GM06990 (cell line): ENCODE results near the gene AZU1.
"Not testable (repeated sequence)": the region's sequence is repeated elsewhere in the genome, so short reads cannot be mapped to it uniquely, and the experiment has no call there.

Experiments
- DNase-seq: peaks from one replicate; pipeline ENCODE4 v3.0.0-alpha.2; 2011; ENCODE audit not compliant: insufficient read length; ENCODE audit errors: extremely low read depth
- H3K27me3 ChIP-seq: replicated peaks from 2 replicates; pipeline ENCODE4 v1.6.0; 2011; ENCODE audit warnings: low read length; ENCODE audit not compliant: control insufficient read depth, insufficient read depth
- H3K36me3 ChIP-seq: 2 replicates; pipeline ENCODE4 v1.5.1; 2011; ENCODE audit warnings: low read length; ENCODE audit not compliant: control insufficient read depth, insufficient read depth
- H3K4me3 ChIP-seq: replicated peaks from 2 replicates; pipeline ENCODE4 v1.5.1; 2011; ENCODE audit warnings: low read depth, mild to moderate bottlenecking, control low read depth, low read length
- TF ChIP-seq, protein P1 (sequence below): IDR thresholded peaks from 2 replicates; pipeline ENCODE4 v1.5.1; 2011; ENCODE audit warnings: low read length, control low read depth, mild to moderate bottlenecking, inconsistent platforms; ENCODE audit not compliant: insufficient read depth, poor library complexity, severe bottlenecking

AZU1 gene

DNA sequence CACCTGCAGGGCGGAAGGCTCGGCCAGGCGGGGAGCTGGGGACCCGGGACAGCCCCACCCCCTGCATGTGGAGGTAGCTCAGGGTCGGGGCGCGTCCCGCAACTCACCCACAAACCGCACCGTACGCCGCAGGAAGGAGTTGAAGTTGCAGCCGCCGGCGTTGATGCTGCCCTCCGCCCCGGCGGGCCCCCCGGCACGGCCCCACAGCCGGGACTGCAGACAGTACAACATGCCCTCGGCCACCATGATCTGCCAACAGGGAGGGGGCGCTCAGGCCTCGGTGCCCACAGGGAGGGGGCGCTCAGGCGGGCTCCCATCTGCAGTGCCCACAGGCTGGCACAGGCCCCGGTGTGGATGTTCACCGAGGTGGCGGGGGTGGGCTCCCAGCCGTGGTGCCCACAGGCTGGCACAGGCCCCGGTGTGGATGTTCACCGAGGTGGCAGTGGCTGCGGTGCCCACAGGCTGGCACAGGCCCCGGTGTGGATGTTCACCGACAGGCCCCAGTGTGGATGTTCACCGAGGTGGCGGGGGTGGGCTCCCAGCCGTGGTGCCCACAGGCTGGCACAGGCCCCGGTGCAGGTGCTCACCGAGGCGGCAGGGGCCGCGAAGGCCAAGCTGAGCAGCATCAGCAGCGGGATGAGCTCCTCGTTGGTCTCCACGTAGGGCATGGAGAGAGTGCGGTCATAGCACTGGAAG is 12.4 kb upstream of the AZU1 start:
- no peak for DNase-seq
- H3K36me3 ChIP-seq, result peaks cover 11% of the 10 kb centered on the region
- no peaks in the 10 kb centered on the region for H3K27me3 ChIP-seq

DNA sequence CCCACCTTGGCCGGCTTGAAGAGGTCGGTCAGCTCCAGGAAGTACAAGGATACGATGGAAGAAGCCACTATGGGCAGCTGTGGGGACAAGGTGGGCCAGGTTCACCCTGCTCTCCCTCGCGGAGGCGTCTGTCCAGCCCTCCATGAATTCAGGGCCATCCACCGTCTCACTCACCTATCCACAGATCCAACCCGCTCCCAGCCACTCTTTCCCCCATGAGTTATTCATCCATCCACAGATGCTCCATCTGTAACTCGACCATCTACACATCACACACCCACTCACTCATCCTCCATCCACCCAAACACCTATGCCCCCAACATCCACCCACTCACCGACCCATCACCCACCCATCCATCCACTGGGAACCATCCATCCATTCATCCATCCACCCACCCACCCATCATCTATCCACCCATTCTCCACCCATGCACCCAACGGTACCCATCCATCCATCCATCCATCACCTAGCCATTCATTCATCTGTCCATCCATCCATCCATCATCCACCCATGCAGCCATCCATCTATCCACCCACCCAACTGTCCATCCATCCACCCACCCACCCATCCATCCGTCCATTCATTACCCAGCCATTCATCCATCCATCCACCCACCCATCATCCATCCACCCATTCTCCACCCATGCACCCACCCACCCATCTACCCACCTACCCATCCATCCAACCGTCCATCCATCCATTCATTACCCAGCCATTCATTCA is 11.7 kb upstream of the AZU1 start:
- H3K36me3 ChIP-seq, result peaks cover 4% of the 10 kb centered on the region

More for the DNA sequence above, 12.4 kb upstream of the AZU1 start:
- H3K4me3 ChIP-seq, result no peak overlapping the region
- TF ChIP-seq, protein P1, sequence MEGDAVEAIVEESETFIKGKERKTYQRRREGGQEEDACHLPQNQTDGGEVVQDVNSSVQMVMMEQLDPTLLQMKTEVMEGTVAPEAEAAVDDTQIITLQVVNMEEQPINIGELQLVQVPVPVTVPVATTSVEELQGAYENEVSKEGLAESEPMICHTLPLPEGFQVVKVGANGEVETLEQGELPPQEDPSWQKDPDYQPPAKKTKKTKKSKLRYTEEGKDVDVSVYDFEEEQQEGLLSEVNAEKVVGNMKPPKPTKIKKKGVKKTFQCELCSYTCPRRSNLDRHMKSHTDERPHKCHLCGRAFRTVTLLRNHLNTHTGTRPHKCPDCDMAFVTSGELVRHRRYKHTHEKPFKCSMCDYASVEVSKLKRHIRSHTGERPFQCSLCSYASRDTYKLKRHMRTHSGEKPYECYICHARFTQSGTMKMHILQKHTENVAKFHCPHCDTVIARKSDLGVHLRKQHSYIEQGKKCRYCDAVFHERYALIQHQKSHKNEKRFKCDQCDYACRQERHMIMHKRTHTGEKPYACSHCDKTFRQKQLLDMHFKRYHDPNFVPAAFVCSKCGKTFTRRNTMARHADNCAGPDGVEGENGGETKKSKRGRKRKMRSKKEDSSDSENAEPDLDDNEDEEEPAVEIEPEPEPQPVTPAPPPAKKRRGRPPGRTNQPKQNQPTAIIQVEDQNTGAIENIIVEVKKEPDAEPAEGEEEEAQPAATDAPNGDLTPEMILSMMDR, result no peak

DNA sequence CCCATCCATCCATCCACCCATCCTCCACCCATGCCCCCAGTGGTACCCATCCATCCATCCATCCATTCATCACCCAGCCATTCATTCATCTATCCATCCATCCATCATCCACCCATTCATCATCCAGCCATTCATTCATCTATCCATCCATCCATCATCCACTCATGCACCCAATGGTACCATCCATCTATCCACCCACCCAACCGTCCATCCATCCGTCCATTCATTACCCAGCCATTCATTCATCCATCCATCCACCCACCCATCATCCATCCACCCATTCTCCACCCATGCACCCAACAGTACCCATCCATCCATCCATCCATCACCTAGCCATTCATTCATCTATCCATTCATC is 11.2 kb upstream of the AZU1 start:
- H3K4me3 ChIP-seq, result no peak overlapping the region
- H3K27me3 ChIP-seq, result no peaks in the 10 kb centered on the region
- no peak for DNase-seq
- H3K36me3 ChIP-seq, result peaks cover 3% of the 10 kb centered on the region
- TF ChIP-seq, protein P1, result no peak

More for the DNA sequence above, 11.7 kb upstream of the AZU1 start:
- TF ChIP-seq, protein P1, result no peak
- Histone ChIP-seq H3K27me3 (no peaks in the 10 kb centered on the region), H3K4me3 (no peak overlapping the region)
- no peak for DNase-seq

DNA sequence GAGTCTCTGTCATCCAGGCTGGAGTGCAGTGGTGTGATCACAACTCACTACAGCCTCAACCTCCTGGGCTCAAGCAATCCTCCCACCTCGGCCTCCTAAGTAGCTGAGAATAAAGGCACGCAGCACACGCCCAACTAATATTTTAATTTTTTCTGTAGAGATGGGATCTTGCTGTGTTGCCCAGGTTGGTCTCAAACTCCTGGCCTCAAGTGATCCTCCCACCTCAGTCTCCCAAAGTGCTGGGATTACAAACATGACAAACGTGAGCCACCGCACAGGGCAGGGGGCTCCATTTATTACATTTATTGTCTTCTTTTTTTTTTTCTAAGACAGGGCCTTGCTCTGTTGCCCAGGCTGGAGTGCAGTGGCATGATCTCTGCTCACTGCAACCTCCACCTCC is 7.4 kb upstream of the AZU1 start:
- H3K36me3 ChIP-seq, H3K4me3 ChIP-seq, DNase-seq, H3K27me3 ChIP-seq: not testable (repeated sequence)

DNA sequence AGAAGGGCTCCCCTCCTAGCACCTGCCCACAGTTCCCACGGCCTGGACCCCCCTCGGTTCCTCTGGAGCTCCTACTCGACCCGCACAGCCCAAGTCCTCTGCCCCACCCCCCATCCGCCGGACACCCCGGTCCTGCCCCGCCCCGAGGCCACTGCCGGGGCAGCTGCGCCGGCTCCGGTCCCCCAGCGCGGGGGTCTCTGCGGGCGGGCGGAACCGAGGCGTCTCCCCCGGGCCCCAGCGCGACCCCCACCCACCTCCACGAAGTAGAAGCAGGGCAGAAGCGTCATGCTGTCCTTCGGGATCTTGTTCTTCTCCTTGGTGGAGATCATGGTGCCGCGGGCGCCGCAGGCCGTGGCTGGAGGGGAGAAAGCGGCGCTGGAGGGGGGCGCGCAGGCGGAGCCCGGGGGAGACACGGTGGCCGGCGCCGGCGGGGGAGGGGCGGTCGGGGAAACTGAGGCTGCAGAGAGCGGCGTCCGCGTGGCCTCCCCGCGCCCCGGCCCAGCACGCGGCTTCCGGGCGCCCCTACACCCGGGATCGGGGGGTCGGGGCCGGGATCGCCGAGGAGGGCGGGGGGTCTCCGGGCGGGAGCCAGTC is 6.3 kb upstream of the AZU1 start:
- TF ChIP-seq, protein P1, result no peak
- no peak for DNase-seq
- no peaks in the 10 kb centered on the region for H3K27me3 ChIP-seq
- no peaks in the 10 kb centered on the region for H3K36me3 ChIP-seq
- H3K4me3 ChIP-seq, result no peak overlapping the region

DNA sequence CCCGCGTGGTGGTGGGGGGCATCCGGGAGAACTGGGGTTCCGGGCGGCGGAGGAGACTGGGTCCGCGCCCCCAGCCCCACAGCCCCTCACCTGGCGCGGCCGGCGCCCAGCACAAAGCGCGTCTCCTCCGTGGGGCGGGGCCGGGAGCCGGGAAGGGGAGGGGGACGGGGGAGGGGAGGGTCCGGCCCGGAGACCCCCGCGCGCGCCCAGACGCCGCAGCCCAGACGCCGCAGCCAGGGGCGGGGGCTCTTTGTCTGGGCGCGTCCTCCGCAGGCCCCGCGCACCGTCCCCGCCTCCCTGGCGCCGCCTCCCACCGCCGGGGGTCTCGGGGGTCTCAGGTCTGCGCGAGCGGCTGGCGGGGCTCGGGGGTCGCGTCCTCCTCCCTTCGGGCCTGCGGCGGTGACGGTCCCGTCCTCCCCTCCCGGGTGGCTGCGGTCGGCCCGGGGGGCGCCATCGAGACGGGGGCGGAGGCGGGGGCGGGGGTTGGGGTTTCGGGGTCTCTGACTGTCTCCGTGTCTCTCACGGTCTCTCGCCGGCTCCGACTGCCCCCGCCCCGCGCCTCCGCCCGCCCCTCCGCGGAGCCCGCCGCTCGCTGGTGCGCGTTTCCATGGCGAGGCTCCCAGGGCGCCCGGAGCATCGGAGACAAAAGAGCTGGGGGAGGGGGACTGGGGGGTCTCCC is 5.7 kb upstream of the AZU1 start, which contains the start of gene PLPPR3:
PLPPR3 (minus strand) TSS at position 131 of the 679 bp plus-strand sequence. CDS start 396 bp downstream, outside the sequence.
- TF ChIP-seq, protein P1, result no peak
- Histone ChIP-seq H3K36me3 (no peaks in the 10 kb centered on the region), H3K4me3 (no peak within 1 kb of the TSS), H3K27me3 (no peaks in the 10 kb centered on the region)
- DNase-seq, result no peak
